Prostate gland (tissue), 2 donors: ENCODE data around the gene WBP11. TPM values are rescaled to one million over a fixed set of nuclear protein-coding genes. Genes with fewer than 3 reads are reported as not detected.

ENCODE experiments used
- DNase-seq: peaks from one replicate; pipeline ENCODE4 v3.0.0-alpha.2; 2019; ENCODE audit warnings: low spot score
- H3K27ac ChIP-seq, 2 donors: fragments of 200-600 bp; sonication (generic); 2 replicates each; pipeline ENCODE4 v1.5.1; 2017 to 2019
- H3K27me3 ChIP-seq: fragments of 200-600 bp; sonication (generic); replicated peaks from 2 replicates; pipeline ENCODE4 v1.5.1; 2019; ENCODE audit not compliant: insufficient read depth
- H3K36me3 ChIP-seq, 2 donors: fragments of 200-600 bp; sonication (generic); 1 replicate in 1 of 2; 2 replicates in 1 of 2; pipeline versions ENCODE4 v1.5.1 to v1.8.1; 2017 to 2019
- H3K4me1 ChIP-seq: fragments of 200-600 bp; sonication (generic); replicated peaks from 2 replicates; pipeline ENCODE4 v1.5.1; 2019
- H3K4me3 ChIP-seq, 2 donors: fragments of 200-600 bp; sonication (generic); 2 replicates each; pipeline ENCODE4 v1.5.1; 2017 to 2019
- H3K9me3 ChIP-seq: fragments of 200-600 bp; sonication (generic); 2 replicates; pipeline ENCODE4 v1.5.1; 2017
- POLR2A ChIP-seq: fragments of 450-650 bp; IDR thresholded peaks from one replicate; pipeline ENCODE4 v1.6.1; 2016; ENCODE audit warnings: antibody characterized with exemption, mild to moderate bottlenecking
- POLR2AphosphoS5 ChIP-seq: sonication (generic); formaldehyde crosslinking; IDR thresholded peaks from one replicate; pipeline ENCODE4 v1.6.1; 2017; ENCODE audit warnings: antibody characterized with exemption
- WGBS: methylation state at CpG from one replicate; pipeline ENCODE4 v1.1.5; 2018; 5-methylcytosine and 5-hydroxymethylcytosine counted together
- intact Hi-C: fragments of 100-400 bp; cut with DNase I; formaldehyde crosslinking; loops from one replicate; pipeline ENCODE4 v1.14.2; 2022
- total RNA-seq, 2 donors: library from RNA; depleted of rRNA; stranded (reverse); fragments of >200 nt; gene quantifications; one replicate each; pipeline ENCODE4 v1.1.0, GENCODE V29; 2016
- TF ChIP-seq, protein P1 (sequence below), 4 experiments: fragments of 200-600 bp in 2 of 4; fragments of 450-650 bp in 2 of 4; sonication (generic) in 2 of 4; IDR thresholded peaks; 1 replicate in 3 of 4; 2 replicates in 1 of 4; pipeline ENCODE4 v1.5.1; 2016 to 2019; ENCODE audit warnings: antibody characterized with exemption in 4 of 4, mild to moderate bottlenecking in 2 of 4, moderate library complexity in 2 of 4

The WBP11 gene
- total RNA-seq, 2 donors from 2014 or later: 29.6 to 29.8 TPM

- Histone ChIP-seq H3K4me3 (peak overlapping the region; percentile 86 to 92), H3K36me3 (no peaks in the 10 kb centered on the region), H3K4me1 (no peaks in the 10 kb centered on the region), H3K27ac (peak overlapping the region; percentile 88), H3K27me3 (no peaks in the 10 kb centered on the region), H3K9me3 (no peaks in the 10 kb centered on the region)
- 2% methylated on average over 7 of the region's 7 CpGs for WGBS
- no peak for TF ChIP-seq POLR2A
- TF ChIP-seq, protein P1, sequence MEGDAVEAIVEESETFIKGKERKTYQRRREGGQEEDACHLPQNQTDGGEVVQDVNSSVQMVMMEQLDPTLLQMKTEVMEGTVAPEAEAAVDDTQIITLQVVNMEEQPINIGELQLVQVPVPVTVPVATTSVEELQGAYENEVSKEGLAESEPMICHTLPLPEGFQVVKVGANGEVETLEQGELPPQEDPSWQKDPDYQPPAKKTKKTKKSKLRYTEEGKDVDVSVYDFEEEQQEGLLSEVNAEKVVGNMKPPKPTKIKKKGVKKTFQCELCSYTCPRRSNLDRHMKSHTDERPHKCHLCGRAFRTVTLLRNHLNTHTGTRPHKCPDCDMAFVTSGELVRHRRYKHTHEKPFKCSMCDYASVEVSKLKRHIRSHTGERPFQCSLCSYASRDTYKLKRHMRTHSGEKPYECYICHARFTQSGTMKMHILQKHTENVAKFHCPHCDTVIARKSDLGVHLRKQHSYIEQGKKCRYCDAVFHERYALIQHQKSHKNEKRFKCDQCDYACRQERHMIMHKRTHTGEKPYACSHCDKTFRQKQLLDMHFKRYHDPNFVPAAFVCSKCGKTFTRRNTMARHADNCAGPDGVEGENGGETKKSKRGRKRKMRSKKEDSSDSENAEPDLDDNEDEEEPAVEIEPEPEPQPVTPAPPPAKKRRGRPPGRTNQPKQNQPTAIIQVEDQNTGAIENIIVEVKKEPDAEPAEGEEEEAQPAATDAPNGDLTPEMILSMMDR (IDR thresholded peaks at IDR 0.05): no peak
- no peak for TF ChIP-seq POLR2AphosphoS5
- DNase-seq: no peak
- intact Hi-C loops: no loop called here
Observed at GRCh38 chr12:14802721-14803010, 612 bp downstream of the WBP11 start.

GRCh38 chr12:14802247-14802646, 1.0 kb downstream of the WBP11 start:
- Histone ChIP-seq H3K27me3 (no peaks in the 10 kb centered on the region), H3K9me3 (no peaks in the 10 kb centered on the region), H3K4me3 (peak overlapping the region; percentile 86 to 92), H3K27ac (no peak overlapping the region), H3K4me1 (no peaks in the 10 kb centered on the region), H3K36me3 (no peaks in the 10 kb centered on the region)
- no peak for DNase-seq
- intact Hi-C loops: no loop called here
- TF ChIP-seq POLR2AphosphoS5 (no peak), POLR2A (no peak)
- TF ChIP-seq, protein P1 (IDR thresholded peaks at IDR 0.05): no peak
- WGBS: 63% methylated on average over 4 of the region's 4 CpGs

GRCh38 chr12:14795028-14795448, 8.2 kb downstream of the WBP11 start:
- 74% methylated on average over 4 of the region's 4 CpGs for WGBS
- Histone ChIP-seq H3K4me1 (no peaks in the 10 kb centered on the region), H3K27ac (no peak overlapping the region), H3K27me3 (no peaks in the 10 kb centered on the region), H3K36me3 (peaks cover 0 to 5% of the 10 kb centered on the region in 2 donors), H3K9me3 (no peaks in the 10 kb centered on the region), H3K4me3 (no peak overlapping the region)
- intact Hi-C loops: no loop called here
- TF ChIP-seq, protein P1 (IDR thresholded peaks at IDR 0.05): no peak
- TF ChIP-seq POLR2A (no peak), POLR2AphosphoS5 (no peak)
- no peak for DNase-seq

DNA sequence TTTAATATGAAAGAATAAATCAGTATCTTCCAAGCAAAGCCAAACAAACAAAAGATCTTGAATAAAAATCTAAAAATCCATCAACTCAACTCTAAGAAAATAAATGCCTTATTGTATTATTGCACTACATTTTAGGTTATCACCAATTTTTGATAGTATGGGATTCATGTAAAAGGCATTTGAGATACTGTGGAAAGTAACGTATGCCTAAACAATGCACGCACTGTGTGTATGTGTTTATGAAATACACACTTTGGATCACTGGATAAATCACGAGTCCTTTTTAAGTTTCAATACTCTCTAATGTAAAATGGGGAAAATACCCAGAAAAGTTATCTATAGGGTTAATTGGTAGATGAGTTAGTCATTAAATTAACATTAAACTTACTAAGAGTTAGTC, 17.7 kb downstream of the WBP11 start:
- WGBS: 94% methylated on average over 3 of the region's 3 CpGs
- TF ChIP-seq, protein P1 (IDR thresholded peaks at IDR 0.05): no peak
- TF ChIP-seq POLR2AphosphoS5 (no peak), POLR2A (no peak)
- H3K27ac ChIP-seq: no peak overlapping the region
- peaks cover 0 to 8% of the 10 kb centered on the region in 2 donors for H3K36me3 ChIP-seq
- H3K9me3 ChIP-seq: no peaks in the 10 kb centered on the region
- intact Hi-C loops: no loop called here
- no peaks in the 10 kb centered on the region for H3K27me3 ChIP-seq
- no peak for DNase-seq
- H3K4me3 ChIP-seq: no peak overlapping the region
- no peaks in the 10 kb centered on the region for H3K4me1 ChIP-seq

DNA sequence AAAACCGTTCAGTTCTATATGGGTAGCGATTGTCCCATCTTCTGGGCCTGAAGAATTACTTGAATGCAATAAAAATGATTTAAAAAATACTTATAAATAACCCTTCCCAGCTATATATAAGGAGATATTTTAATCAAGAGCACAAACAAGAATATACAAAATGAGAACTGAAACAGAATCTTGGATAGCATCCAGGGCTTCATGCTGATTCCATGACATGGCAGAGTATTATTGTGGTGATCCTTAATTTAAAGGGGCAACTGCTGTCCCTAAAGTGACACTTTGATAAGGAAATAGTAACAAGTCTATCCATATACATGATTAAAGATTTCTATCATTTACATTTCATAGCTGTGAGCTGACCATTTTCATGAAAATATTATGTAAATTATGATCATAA, 18.8 kb downstream of the WBP11 start:
- H3K36me3 ChIP-seq: peaks cover 0 to 7% of the 10 kb centered on the region in 2 donors
- H3K9me3 ChIP-seq: no peaks in the 10 kb centered on the region
- TF ChIP-seq, protein P1 (IDR thresholded peaks at IDR 0.05): no peak
- TF ChIP-seq POLR2AphosphoS5: no peak
- TF ChIP-seq POLR2A: no peak
- WGBS: 95% methylated on average over 2 of the region's 2 CpGs
- intact Hi-C loops: no loop called here
- no peak for DNase-seq
- no peaks in the 10 kb centered on the region for H3K4me1 ChIP-seq
- H3K4me3 ChIP-seq: no peak overlapping the region
- H3K27ac ChIP-seq: no peak overlapping the region
- no peaks in the 10 kb centered on the region for H3K27me3 ChIP-seq
